Measurements from ENCODE around the gene ZBTB49. TPM values are rescaled to one million over a fixed set of nuclear protein-coding genes. Genes with fewer than 3 reads are reported as not detected.

The ZBTB49 gene
- total RNA-seq, 2 experiments from 2014 or later, result 5.5 to 6.0 TPM

GRCh38 chr4:4274226-4274625, 15.8 kb upstream of the ZBTB49 start:
- CTCF ChIA-PET, result no interaction called here

GRCh38 chr4:4277531-4277930, 12.5 kb upstream of the ZBTB49 start:
- ChIA-PET POLR2A (no interaction called here), CTCF (interaction anchor here (1.0 kb wide), 1 partner anchor 11 kb away, joined by 3 read pairs; no protein-coding TSS in a partner anchor)

More at GRCh38 chr4:4274226-4274625, 15.8 kb upstream of the ZBTB49 start:
- POLR2A ChIA-PET, result interaction anchor here (1.1 kb wide), 1 partner anchor 16 kb away, joined by 3 read pairs; the partner anchor contains the start of genes LYAR and ZBTB49

GRCh38 chr4:4281787-4282186, 8.3 kb upstream of the ZBTB49 start:
- CTCF ChIA-PET, result no interaction called here
- POLR2A ChIA-PET, result no interaction called here

- POLR2A ChIA-PET, result no interaction called here
- CTCF ChIA-PET, result interaction anchor here (0.9 to 1.5 kb wide), 2 partner anchors 25 to 32 kb away, joined by 3 read pairs; no protein-coding TSS in a partner anchor
Measured at GRCh38 chr4:4284827-4285618, 5.0 kb upstream of the ZBTB49 start.

- CTCF ChIA-PET, result no interaction called here
Measured at GRCh38 chr4:4288098-4288497, 2.0 kb upstream of the ZBTB49 start.

GRCh38 chr4:4289055-4289454, 996 bp upstream of the ZBTB49 start:
- ChIA-PET POLR2A (no interaction called here), CTCF (no interaction called here)

More at GRCh38 chr4:4288098-4288497, 2.0 kb upstream of the ZBTB49 start:
- POLR2A ChIA-PET, result no interaction called here

- CTCF ChIA-PET, result interaction anchor here (1.0 to 1.6 kb wide), 2 partner anchors 9 to 20 kb away, joined by 3 to 4 read pairs; no protein-coding TSS in a partner anchor
- POLR2A ChIA-PET, result interaction anchor here (0.6 kb wide), 1 partner anchor 42 kb away, joined by 4 read pairs; no protein-coding TSS in a partner anchor
Measured at GRCh38 chr4:4289597-4289940, 482 bp upstream of the ZBTB49 start.

- POLR2A ChIA-PET, result no interaction called here
- CTCF ChIA-PET, result interaction anchor here (0.7 kb wide), 1 partner anchor 398 kb away, joined by 3 read pairs; no protein-coding TSS in a partner anchor
Measured at GRCh38 chr4:4293279-4293678, 3.2 kb downstream of the ZBTB49 start.

- ChIA-PET CTCF (no interaction called here), POLR2A (no interaction called here)
Measured at GRCh38 chr4:4296283-4296846, 6.3 kb downstream of the ZBTB49 start.

GRCh38 chr4:4299006-4299405, 9.0 kb downstream of the ZBTB49 start:
- POLR2A ChIA-PET, result no interaction called here
- CTCF ChIA-PET, result interaction anchor here (1.7 kb wide), 1 partner anchor 9 kb away, joined by 4 read pairs; the partner anchor contains the start of genes LYAR and ZBTB49

- ChIA-PET CTCF (interaction anchor here (1.5 kb wide), 1 partner anchor 31 kb away, joined by 3 read pairs; no protein-coding TSS in a partner anchor), POLR2A (no interaction called here)
Measured at GRCh38 chr4:4302001-4302400, 11.9 kb downstream of the ZBTB49 start.

- CTCF ChIA-PET, result interaction anchor here (1.5 kb wide), 1 partner anchor 30 kb away, joined by 3 read pairs; no protein-coding TSS in a partner anchor
- POLR2A ChIA-PET, result no interaction called here
Measured at GRCh38 chr4:4302416-4302815, 12.4 kb downstream of the ZBTB49 start.

GRCh38 chr4:4306920-4307319, 16.9 kb downstream of the ZBTB49 start:
- POLR2A ChIA-PET, result no interaction called here

GRCh38 chr4:4308800-4309441, 18.9 kb downstream of the ZBTB49 start:
- ChIA-PET CTCF (no interaction called here), POLR2A (no interaction called here)

More at GRCh38 chr4:4306920-4307319, 16.9 kb downstream of the ZBTB49 start:
- CTCF ChIA-PET, result no interaction called here

- CTCF ChIA-PET, result no interaction called here
- POLR2A ChIA-PET, result no interaction called here
Measured at GRCh38 chr4:4311193-4311592, 21.1 kb downstream of the ZBTB49 start.

- ChIA-PET POLR2A (no interaction called here), CTCF (no interaction called here)
Measured at GRCh38 chr4:4315461-4316149, 25.6 kb downstream of the ZBTB49 start.

GRCh38 chr4:4316150-4316495, 26.1 kb downstream of the ZBTB49 start:
- CTCF ChIA-PET, result no interaction called here
- POLR2A ChIA-PET, result no interaction called here

GRCh38 chr4:4317496-4318232, 27.6 kb downstream of the ZBTB49 start:
- ChIA-PET CTCF (no interaction called here), POLR2A (no interaction called here)

- ChIA-PET CTCF (no interaction called here), POLR2A (no interaction called here)
Measured at GRCh38 chr4:4320528-4320927, 30.5 kb downstream of the ZBTB49 start.
